22Rv1 (cell line): ENCODE results near the gene SRP68.

Experiments
- CTCF ChIP-seq: fragments of 450-650 bp; IDR thresholded peaks from 2 replicates; pipeline ENCODE4 v1.5.1; 2017; ENCODE audit warnings: mild to moderate bottlenecking
- ZFX ChIP-seq: fragments of 450-650 bp; IDR thresholded peaks from 2 replicates; pipeline ENCODE4 v1.6.1; 2017; ENCODE audit warnings: antibody characterized with exemption, borderline replicate concordance

- TF ChIP-seq CTCF = no peak
- no peak for TF ChIP-seq ZFX
Observed at GRCh38 chr17:76086384-76086783, 14.1 kb upstream of the SRP68 start.
